Fibroblast of skin of left biceps (primary cell): ENCODE results near the gene FOCAD.

Experiments used
- DNase-seq, 2 experiments: peaks; one replicate each; pipeline ENCODE4 v3.0.0-alpha.2; 2013; ENCODE audit warnings: low read depth in 2 of 2

The FOCAD gene

GRCh38 chr9:20683351-20684034 lies 566 bp upstream of the FOCAD start:
- no peak for DNase-seq

- DNase-seq, result peak; percentile 36 to 50
Observed at GRCh38 chr9:20684875-20685696, 1.0 kb downstream of the FOCAD start.

- no peak for DNase-seq
Observed at GRCh38 chr9:20685769-20686168, 1.7 kb downstream of the FOCAD start.

- DNase-seq, result no peak
Observed at GRCh38 chr9:20689833-20690232, 5.8 kb downstream of the FOCAD start.

GRCh38 chr9:20692554-20692953 lies 8.5 kb downstream of the FOCAD start:
- no peak for DNase-seq

GRCh38 chr9:20693068-20693467 lies 9.0 kb downstream of the FOCAD start:
- DNase-seq, result no peak

- no peak for DNase-seq
Observed at GRCh38 chr9:20694248-20694647, 10.2 kb downstream of the FOCAD start.

- no peak for DNase-seq
Observed at GRCh38 chr9:20697021-20697719, 13.1 kb downstream of the FOCAD start.

GRCh38 chr9:20698782-20699181 lies 14.7 kb downstream of the FOCAD start:
- no peak for DNase-seq

GRCh38 chr9:20701060-20701459 lies 17.0 kb downstream of the FOCAD start:
- no peak for DNase-seq

- no peak for DNase-seq
Observed at GRCh38 chr9:20702570-20702969, 18.5 kb downstream of the FOCAD start.

GRCh38 chr9:20703146-20703545 lies 19.1 kb downstream of the FOCAD start:
- no peak for DNase-seq

- no peak for DNase-seq
Observed at GRCh38 chr9:20707708-20708107, 23.6 kb downstream of the FOCAD start.

- no peak for DNase-seq
Observed at GRCh38 chr9:20713172-20713571, 29.1 kb downstream of the FOCAD start.

GRCh38 chr9:20714442-20715415 lies 30.7 kb downstream of the FOCAD start:
- DNase-seq, result no peak

GRCh38 chr9:20722221-20722620 lies 38.2 kb downstream of the FOCAD start:
- DNase-seq, result no peak

GRCh38 chr9:20725675-20726074 lies 41.6 kb downstream of the FOCAD start:
- no peak for DNase-seq

GRCh38 chr9:20726144-20726543 lies 42.1 kb downstream of the FOCAD start:
- no peak for DNase-seq

GRCh38 chr9:20728493-20729220 lies 44.6 kb downstream of the FOCAD start:
- peak in 1 of 2 experiments; percentile 23 for DNase-seq

GRCh38 chr9:20729523-20729922 lies 45.5 kb downstream of the FOCAD start:
- peak; percentile 15 to 16 for DNase-seq

GRCh38 chr9:20732118-20732517 lies 48.1 kb downstream of the FOCAD start:
- no peak for DNase-seq
